Mesendoderm (in vitro differentiated cells): ENCODE results near the gene RAB6B.

Source experiments
- DNase-seq: peaks from one replicate; pipeline ENCODE4 v3.0.0; 2013
- H2AK5ac ChIP-seq: 2 replicates; pipeline ENCODE4 v1.6.1; 2013; ENCODE audit warnings: low read length, inconsistent platforms
- H2BK120ac ChIP-seq: 2 replicates; pipeline ENCODE4 v1.6.1; 2013; ENCODE audit warnings: low read depth, mild to moderate bottlenecking, low read length, moderate library complexity, mixed read lengths
- H2BK15ac ChIP-seq: replicated peaks from 2 replicates; pipeline ENCODE4 v1.6.1; 2013; ENCODE audit warnings: low read depth, mild to moderate bottlenecking, moderate library complexity
- H2BK5ac ChIP-seq: 2 replicates; pipeline ENCODE4 v1.6.1; 2013; ENCODE audit warnings: low read length, inconsistent platforms
- H3K18ac ChIP-seq: 2 replicates; pipeline ENCODE4 v1.6.1; 2013; ENCODE audit warnings: mild to moderate bottlenecking, low read length, mixed read lengths
- H3K23ac ChIP-seq: one replicate; pipeline ENCODE4 v1.6.1; 2013; ENCODE audit warnings: low read length
- H3K27ac ChIP-seq: 2 replicates; pipeline ENCODE4 v1.5.1; 2013; ENCODE audit warnings: low read depth, mild to moderate bottlenecking, inconsistent platforms, low read length, moderate library complexity
- H3K27me3 ChIP-seq: 2 replicates; pipeline ENCODE4 v1.6.1; 2013; ENCODE audit warnings: low read length, control low read depth, mild to moderate bottlenecking, inconsistent platforms; ENCODE audit not compliant: insufficient read depth, poor library complexity
- H3K36me3 ChIP-seq: 2 replicates; pipeline ENCODE4 v1.6.1; 2013; ENCODE audit warnings: low read length, inconsistent platforms; ENCODE audit not compliant: control insufficient read depth, insufficient read depth
- H3K4ac ChIP-seq: one replicate; pipeline ENCODE4 v1.6.1; 2013; ENCODE audit warnings: low read depth, mild to moderate bottlenecking, low read length, moderate library complexity
- H3K4me1 ChIP-seq: 2 replicates; pipeline ENCODE4 v1.6.1; 2013; ENCODE audit warnings: low read depth, low read length, inconsistent platforms; ENCODE audit not compliant: control insufficient read depth
- H3K4me2 ChIP-seq: 2 replicates; pipeline ENCODE4 v1.6.1; 2013; ENCODE audit warnings: low read length
- H3K4me3 ChIP-seq: 2 replicates; pipeline ENCODE4 v1.5.1; 2013; ENCODE audit warnings: mild to moderate bottlenecking, low read length
- H3K56ac ChIP-seq: one replicate; pipeline ENCODE4 v1.6.1; 2013; ENCODE audit warnings: low read length
- H3K79me1 ChIP-seq: 2 replicates; pipeline ENCODE4 v1.6.1; 2013; ENCODE audit warnings: low read length, inconsistent platforms
- H3K79me2 ChIP-seq: 2 replicates; pipeline ENCODE4 v1.6.1; 2013; ENCODE audit warnings: mild to moderate bottlenecking, low read length; ENCODE audit not compliant: control insufficient read depth, insufficient read depth
- H3K9ac ChIP-seq: 2 replicates; pipeline ENCODE4 v1.6.1; 2013; ENCODE audit warnings: low read length, inconsistent platforms
- H4K5ac ChIP-seq: one replicate; pipeline ENCODE4 v1.6.1; 2013; ENCODE audit warnings: low read length
- H4K8ac ChIP-seq: one replicate; pipeline ENCODE4 v1.6.1; 2013; ENCODE audit warnings: low read depth, mild to moderate bottlenecking, control low read depth, low read length, moderate library complexity
- WGBS: extraction: QIAGEN DNeasy Blood & Tissue Kit; methylation state at CpG from one replicate; pipeline ENCODE4 v1.1.7; 2013; ENCODE audit warnings: low lambda C conversion rate, missing lambda C conversion rate; ENCODE audit not compliant: insufficient coverage; ENCODE audit errors: extremely low coverage; 5-methylcytosine and 5-hydroxymethylcytosine counted together

Gene RAB6B

DNA sequence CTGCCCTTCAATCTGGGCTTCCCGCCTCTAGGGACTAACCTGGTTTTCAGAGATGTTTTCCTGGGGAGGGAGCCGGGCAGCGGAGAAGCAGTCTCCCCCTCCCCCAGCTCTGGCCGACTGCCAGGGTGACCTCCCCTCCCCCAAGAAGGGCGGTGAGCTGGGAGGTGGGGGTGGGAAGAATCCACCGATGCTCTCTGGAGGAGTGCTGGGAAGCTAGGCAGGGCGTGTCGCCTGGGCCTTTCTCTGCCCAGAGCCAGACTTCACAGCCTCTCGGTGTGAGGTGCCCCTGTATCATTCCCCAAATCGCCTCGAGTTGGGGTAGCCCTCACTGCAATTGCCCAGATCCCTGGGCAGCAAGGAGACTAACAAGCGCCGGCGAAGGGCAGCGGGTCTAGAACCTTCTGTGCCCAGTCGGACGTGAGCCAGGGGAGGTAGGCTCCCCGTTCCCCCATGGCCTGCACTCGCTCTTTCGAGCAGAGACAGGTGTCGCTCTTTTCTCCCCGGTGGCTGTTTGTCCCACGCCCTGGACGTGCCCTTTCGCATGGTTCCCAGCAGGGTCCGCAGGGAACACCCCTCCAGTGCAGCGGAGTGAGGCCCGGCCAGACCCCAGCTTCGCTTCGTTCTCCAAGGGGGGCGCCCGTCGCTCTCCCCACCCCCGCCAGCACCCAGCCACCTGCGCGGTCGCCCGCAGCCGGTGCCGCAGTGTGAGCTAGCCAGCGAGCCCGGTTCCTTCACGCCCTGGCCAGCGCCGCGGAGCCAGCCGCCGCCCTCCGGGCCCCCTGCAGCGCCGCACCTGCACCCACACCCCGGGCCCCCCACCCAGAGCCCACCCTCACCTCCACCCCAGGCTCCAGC is 1.1 kb downstream of the RAB6B start:
- H3K4ac ChIP-seq, result no peak overlapping the region
- H4K8ac ChIP-seq, result no peak overlapping the region
- WGBS, result no CpG with 5 or more reads among the region's 52 CpGs
- no peaks in the 10 kb centered on the region for H3K4me1 ChIP-seq
- no peak overlapping the region for H3K4me3 ChIP-seq
- H2BK5ac ChIP-seq, result no peak overlapping the region
- no peak overlapping the region for H3K9ac ChIP-seq
- H3K27ac ChIP-seq, result no peak overlapping the region
- H3K36me3 ChIP-seq, result no peaks in the 10 kb centered on the region
- H3K27me3 ChIP-seq, result peaks cover 11% of the 10 kb centered on the region
- peak; percentile 59 for DNase-seq
- no peaks in the 10 kb centered on the region for H3K79me2 ChIP-seq
- H3K4me2 ChIP-seq, result peak overlapping the region; percentile 61
- H2BK15ac ChIP-seq, result no peak overlapping the region
- H2BK120ac ChIP-seq, result no peak overlapping the region
- H3K23ac ChIP-seq, result no peak overlapping the region
- no peak overlapping the region for H4K5ac ChIP-seq
- H3K56ac ChIP-seq, result peak overlapping the region; percentile 44
- H2AK5ac ChIP-seq, result no peak overlapping the region
- H3K18ac ChIP-seq, result no peak overlapping the region
- H3K79me1 ChIP-seq, result no peaks in the 10 kb centered on the region

DNA sequence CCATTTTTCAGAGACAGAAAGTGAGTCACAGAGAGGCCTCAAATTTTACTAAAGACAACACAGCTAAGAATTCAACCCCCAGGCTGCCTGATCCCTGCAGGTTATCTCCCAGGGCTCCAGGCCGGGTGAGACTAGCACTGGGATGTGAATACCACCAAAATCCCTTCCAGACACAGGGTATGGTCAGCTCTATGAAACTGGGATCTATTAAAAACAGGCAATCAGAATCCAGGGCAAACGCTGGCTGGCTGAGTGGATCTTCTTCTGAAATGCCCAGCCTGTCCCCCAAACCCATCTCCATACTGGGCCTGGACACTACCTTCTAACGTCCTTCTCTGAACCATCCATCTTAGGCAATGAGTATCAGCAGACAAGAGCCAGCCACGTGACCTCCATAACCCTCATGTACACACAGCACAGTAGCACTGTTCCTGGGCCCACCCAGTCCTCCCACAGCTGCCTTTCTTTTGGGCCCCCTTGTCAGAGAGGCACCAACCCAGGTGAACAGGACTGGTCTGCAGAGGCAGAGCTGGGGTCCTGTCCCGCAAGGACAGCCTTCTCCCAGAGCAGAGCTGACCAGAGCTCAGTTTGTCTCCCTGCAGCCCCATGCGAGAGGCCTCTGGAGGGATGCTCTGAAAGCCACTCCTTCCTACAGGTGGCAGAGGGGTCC is 1.9 kb downstream of the RAB6B start:
- Histone ChIP-seq H3K79me1 (no peaks in the 10 kb centered on the region), H2AK5ac (no peak overlapping the region), H2BK15ac (no peak overlapping the region), H3K79me2 (no peaks in the 10 kb centered on the region), H3K18ac (no peak overlapping the region), H3K23ac (no peak overlapping the region), H4K8ac (no peak overlapping the region), H3K27me3 (peaks cover 11% of the 10 kb centered on the region), H3K9ac (no peak overlapping the region), H3K56ac (no peak overlapping the region), H3K4me1 (no peaks in the 10 kb centered on the region), H4K5ac (no peak overlapping the region), H3K36me3 (no peaks in the 10 kb centered on the region), H2BK5ac (no peak overlapping the region), H3K4ac (no peak overlapping the region), H3K4me3 (no peak overlapping the region), H3K4me2 (no peak overlapping the region), H2BK120ac (no peak overlapping the region), H3K27ac (no peak overlapping the region)
- no peak for DNase-seq
- no CpG with 5 or more reads among the region's 6 CpGs for WGBS

DNA sequence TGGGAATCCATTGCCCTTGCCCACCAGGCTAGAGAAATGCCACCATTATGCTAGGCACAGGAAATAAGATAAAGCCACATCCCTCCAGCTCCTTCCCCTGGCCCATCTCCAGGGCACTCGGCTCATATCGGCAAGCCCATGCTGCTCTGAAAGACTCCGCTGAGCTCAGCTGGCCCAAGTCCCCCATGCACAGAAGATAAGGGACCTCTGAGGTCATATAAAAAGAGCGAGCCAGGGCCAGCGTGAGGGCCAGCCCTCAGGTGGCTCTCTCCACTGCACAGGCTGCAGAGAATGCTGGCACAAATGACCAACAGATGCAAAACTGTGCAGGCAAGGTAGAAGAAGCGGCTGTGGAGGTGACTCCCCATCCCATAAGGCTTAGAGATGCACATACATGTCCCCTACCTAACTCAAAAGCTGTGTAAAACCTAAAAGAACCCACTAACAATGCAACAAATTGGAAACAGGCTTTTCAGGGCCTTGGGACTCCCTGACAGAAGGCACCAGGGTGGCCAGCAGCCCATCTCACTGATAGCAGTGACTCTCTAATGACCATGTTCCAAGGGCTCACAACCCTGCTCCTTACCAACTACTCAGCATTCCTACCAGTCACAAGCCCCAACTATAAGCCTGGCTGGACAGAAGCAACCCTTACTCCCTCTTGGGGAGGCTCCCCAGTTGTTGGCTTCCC is 3.0 kb downstream of the RAB6B start:
- no peak overlapping the region for H2BK120ac ChIP-seq
- no peak overlapping the region for H3K4ac ChIP-seq
- H2BK15ac ChIP-seq, result no peak overlapping the region
- no peak overlapping the region for H3K9ac ChIP-seq
- no peak overlapping the region for H2AK5ac ChIP-seq
- no peak overlapping the region for H3K23ac ChIP-seq
- H3K4me2 ChIP-seq, result no peak overlapping the region
- no peaks in the 10 kb centered on the region for H3K79me2 ChIP-seq
- no peak overlapping the region for H3K4me3 ChIP-seq
- no peak overlapping the region for H3K18ac ChIP-seq
- H3K27ac ChIP-seq, result no peak overlapping the region
- H4K5ac ChIP-seq, result no peak overlapping the region
- no peak overlapping the region for H4K8ac ChIP-seq
- no CpG with 5 or more reads among the region's 6 CpGs for WGBS
- no peaks in the 10 kb centered on the region for H3K4me1 ChIP-seq
- H3K36me3 ChIP-seq, result no peaks in the 10 kb centered on the region
- peaks cover 11% of the 10 kb centered on the region for H3K27me3 ChIP-seq
- no peak overlapping the region for H2BK5ac ChIP-seq
- DNase-seq, result no peak
- H3K56ac ChIP-seq, result no peak overlapping the region
- H3K79me1 ChIP-seq, result no peaks in the 10 kb centered on the region

DNA sequence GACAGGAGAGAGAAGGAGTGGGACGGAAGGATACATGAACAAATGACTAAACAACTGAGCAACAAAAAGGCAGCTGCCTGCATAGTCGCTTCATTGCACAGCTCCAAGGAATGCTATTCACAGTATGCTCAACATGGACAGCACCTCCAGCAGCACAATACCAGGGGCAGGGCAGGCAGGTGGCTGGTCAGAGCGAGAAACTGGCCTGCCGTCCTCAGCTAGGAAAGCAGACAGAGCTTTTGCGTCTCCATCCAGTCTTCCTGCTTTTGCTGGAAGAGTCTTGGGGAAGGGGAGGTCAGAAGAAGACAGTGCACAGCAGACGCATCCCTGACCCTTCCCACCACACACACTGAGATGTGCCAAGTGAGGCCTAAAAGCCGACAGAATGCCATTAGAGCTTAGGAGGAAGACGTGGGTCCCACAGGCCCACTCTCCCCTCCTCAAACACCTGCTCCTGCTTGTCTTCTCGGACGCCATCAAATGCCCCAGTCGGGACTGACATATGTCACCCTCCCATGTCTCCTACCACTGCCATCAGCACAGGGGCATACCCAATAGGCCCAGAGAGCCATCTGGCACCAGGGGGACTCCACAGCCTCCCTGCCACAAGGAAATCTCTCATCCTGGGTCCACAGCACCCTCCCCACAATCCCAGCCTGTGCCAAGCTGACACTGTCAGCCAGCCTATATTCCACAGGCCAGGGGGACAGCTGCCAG is 3.9 kb downstream of the RAB6B start:
- Histone ChIP-seq H3K4ac (no peak overlapping the region), H3K36me3 (no peaks in the 10 kb centered on the region), H3K18ac (no peak overlapping the region), H3K23ac (no peak overlapping the region), H3K4me2 (no peak overlapping the region), H3K56ac (no peak overlapping the region), H2BK15ac (no peak overlapping the region), H3K9ac (no peak overlapping the region), H4K8ac (no peak overlapping the region), H3K27me3 (peaks cover 6% of the 10 kb centered on the region), H3K27ac (no peak overlapping the region), H2BK120ac (no peak overlapping the region), H2BK5ac (no peak overlapping the region), H4K5ac (no peak overlapping the region), H3K4me1 (no peaks in the 10 kb centered on the region), H3K79me1 (no peaks in the 10 kb centered on the region), H3K79me2 (no peaks in the 10 kb centered on the region), H3K4me3 (no peak overlapping the region), H2AK5ac (no peak overlapping the region)
- no peak for DNase-seq
- WGBS, result no CpG with 5 or more reads among the region's 11 CpGs

DNA sequence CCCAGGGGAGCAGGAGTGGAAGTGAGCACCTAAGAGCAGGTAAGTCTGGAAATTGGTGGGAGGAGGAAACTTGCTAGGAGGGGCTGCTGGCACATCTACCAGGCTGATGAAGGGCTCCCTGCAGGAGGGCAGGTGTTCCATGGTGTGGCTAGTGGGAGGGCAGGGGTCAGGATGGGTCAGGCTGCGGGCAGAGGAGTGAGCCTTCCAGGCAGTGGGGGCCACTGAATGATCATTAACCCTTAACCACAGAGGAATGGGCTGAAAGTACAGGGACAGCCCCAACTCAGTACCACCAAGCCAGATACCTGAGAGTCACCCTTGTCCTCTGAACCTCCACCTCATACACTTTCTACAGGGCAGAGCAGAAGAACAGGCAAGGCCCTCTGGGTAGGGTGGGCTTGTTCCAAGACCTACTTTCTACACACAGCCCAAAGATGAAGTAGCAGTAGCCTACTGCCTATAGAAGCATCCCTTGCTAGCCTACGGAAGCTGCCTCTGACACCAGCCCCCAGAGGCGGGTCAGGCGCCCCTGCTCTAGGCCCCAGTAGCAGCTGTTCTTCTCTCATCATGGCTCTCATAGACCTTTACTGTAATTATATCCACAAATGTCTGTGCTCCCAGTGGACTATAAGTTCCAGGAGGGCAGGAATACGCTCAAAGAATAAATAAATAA is 4.6 kb downstream of the RAB6B start:
- Histone ChIP-seq H3K9ac (no peak overlapping the region), H4K5ac (no peak overlapping the region), H3K4ac (no peak overlapping the region), H2BK5ac (no peak overlapping the region), H3K79me1 (no peaks in the 10 kb centered on the region), H3K4me3 (no peak overlapping the region), H2BK120ac (no peak overlapping the region), H3K4me2 (no peak overlapping the region), H3K79me2 (no peaks in the 10 kb centered on the region), H3K4me1 (no peaks in the 10 kb centered on the region), H3K56ac (no peak overlapping the region), H3K23ac (no peak overlapping the region), H2BK15ac (no peak overlapping the region), H3K27me3 (no peaks in the 10 kb centered on the region), H3K27ac (no peak overlapping the region), H3K36me3 (no peaks in the 10 kb centered on the region), H2AK5ac (no peak overlapping the region), H4K8ac (no peak overlapping the region), H3K18ac (no peak overlapping the region)
- no peak for DNase-seq
- WGBS, result no CpG with 5 or more reads among the region's 5 CpGs
